Left ventricle myocardium inferior (tissue), 1 donor: ENCODE data around the gene PRRG2. TPM values are rescaled to one million over a fixed set of nuclear protein-coding genes. Genes with fewer than 3 reads are reported as not detected.
A peak's percentile ranks its signal among the peaks of the same experiment; 100 is the strongest.

Experiments used
- DNase-seq: peaks from one replicate; pipeline ENCODE4 v3.0.0-alpha.2; 2020
- H3K27ac ChIP-seq: fragments of 200-600 bp; replicated peaks from 2 replicates; pipeline ENCODE4 v1.8.0; 2021
- H3K27me3 ChIP-seq: fragments of 200-600 bp; 2 replicates; pipeline ENCODE4 v1.8.0; 2021; ENCODE audit warnings: low read depth
- H3K36me3 ChIP-seq: fragments of 200-600 bp; 2 replicates; pipeline ENCODE4 v1.8.0; 2021
- H3K4me1 ChIP-seq: fragments of 200-600 bp; 2 replicates; pipeline ENCODE4 v1.8.0; 2021
- H3K4me3 ChIP-seq: fragments of 200-600 bp; 2 replicates; pipeline ENCODE4 v1.8.0; 2021; ENCODE audit warnings: mild to moderate bottlenecking, moderate library complexity
- H3K9me3 ChIP-seq: fragments of 200-600 bp; replicated peaks from 2 replicates; pipeline ENCODE4 v1.8.0; 2021
- intact Hi-C: fragments of 100-400 bp; cut with micrococcal nuclease; formaldehyde crosslinking; loops from one replicate; pipeline ENCODE4 v1.11.0; 2022
- total RNA-seq: library from RNA; stranded (reverse); fragmentation: NEBNext Ultra II Directional; extraction: Animal tissue kit (Norgen Biotek cat#: 25700); gene quantifications from one replicate; pipeline ENCODE4 v1.2.1, GENCODE V29; 2021
- TF ChIP-seq, protein P1 (sequence below): fragments of 200-600 bp; IDR thresholded peaks from 2 replicates; pipeline ENCODE4 v1.8.0; 2021; ENCODE audit warnings: antibody characterized with exemption, mild to moderate bottlenecking, borderline replicate concordance
- donor health status: DM: no; HTN: yes; CAD: no; lungs with severe emphysema.

Gene PRRG2
- total RNA-seq, 1 donor from 2014 or later, result 0.88 TPM

DNA sequence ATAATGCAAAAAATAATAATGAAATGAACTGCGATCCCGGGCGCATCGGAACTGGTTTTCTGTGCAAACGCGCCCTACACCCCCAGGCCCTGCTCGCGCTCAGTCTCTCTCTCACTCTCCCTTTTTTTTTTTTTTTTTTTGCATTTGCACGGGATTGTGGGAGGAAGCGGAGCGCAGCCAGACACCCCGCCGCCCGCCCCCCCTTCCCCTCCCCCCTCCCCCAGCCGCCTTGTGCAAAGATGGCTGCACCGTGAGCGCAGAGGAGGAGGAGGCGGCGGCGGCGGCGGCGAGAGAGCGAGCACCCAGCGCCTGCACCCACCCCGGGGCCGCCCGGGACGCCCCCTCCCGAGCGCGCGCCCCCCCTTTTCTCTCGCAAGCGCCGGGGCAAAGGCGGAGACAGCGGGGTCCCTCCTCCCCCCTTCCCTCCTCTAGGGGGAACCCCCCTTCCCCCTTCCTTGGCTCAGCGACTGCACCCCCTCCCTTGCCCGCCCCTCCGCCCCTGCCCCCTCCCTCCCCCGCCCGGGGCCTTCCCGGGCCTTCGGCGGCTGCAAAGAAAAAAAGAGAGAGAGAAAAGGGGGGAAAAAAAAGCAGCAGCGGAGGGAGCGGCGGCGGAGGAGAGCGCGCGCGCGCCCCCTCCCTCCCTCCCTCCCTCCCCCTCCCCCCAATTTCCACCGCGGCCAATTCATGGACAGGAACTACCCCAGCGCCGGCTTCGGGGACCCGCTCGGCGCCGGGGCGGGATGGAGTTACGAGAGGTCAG, 10.0 kb downstream of the PRRG2 start, which contains the start of gene PRR12:
TSS of gene PRR12 (plus strand) at position 212 of the 760 bp plus-strand sequence. CDS start at position 685, 473 bp downstream.
- DNase-seq, result peak; percentile 62
- peaks cover 26% of the 10 kb centered on the region for H3K36me3 ChIP-seq
- no peaks in the 10 kb centered on the region for H3K9me3 ChIP-seq
- peaks cover 40% of the 10 kb centered on the region for H3K4me1 ChIP-seq
- TF ChIP-seq, protein P1, sequence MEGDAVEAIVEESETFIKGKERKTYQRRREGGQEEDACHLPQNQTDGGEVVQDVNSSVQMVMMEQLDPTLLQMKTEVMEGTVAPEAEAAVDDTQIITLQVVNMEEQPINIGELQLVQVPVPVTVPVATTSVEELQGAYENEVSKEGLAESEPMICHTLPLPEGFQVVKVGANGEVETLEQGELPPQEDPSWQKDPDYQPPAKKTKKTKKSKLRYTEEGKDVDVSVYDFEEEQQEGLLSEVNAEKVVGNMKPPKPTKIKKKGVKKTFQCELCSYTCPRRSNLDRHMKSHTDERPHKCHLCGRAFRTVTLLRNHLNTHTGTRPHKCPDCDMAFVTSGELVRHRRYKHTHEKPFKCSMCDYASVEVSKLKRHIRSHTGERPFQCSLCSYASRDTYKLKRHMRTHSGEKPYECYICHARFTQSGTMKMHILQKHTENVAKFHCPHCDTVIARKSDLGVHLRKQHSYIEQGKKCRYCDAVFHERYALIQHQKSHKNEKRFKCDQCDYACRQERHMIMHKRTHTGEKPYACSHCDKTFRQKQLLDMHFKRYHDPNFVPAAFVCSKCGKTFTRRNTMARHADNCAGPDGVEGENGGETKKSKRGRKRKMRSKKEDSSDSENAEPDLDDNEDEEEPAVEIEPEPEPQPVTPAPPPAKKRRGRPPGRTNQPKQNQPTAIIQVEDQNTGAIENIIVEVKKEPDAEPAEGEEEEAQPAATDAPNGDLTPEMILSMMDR, result no peak
- H3K4me3 ChIP-seq, result peak within 1 kb of the TSS; percentile 94
- H3K27me3 ChIP-seq, result no peaks in the 10 kb centered on the region
- intact Hi-C loops, result no loop called here
- peak within 1 kb of the TSS; percentile 97 for H3K27ac ChIP-seq

DNA sequence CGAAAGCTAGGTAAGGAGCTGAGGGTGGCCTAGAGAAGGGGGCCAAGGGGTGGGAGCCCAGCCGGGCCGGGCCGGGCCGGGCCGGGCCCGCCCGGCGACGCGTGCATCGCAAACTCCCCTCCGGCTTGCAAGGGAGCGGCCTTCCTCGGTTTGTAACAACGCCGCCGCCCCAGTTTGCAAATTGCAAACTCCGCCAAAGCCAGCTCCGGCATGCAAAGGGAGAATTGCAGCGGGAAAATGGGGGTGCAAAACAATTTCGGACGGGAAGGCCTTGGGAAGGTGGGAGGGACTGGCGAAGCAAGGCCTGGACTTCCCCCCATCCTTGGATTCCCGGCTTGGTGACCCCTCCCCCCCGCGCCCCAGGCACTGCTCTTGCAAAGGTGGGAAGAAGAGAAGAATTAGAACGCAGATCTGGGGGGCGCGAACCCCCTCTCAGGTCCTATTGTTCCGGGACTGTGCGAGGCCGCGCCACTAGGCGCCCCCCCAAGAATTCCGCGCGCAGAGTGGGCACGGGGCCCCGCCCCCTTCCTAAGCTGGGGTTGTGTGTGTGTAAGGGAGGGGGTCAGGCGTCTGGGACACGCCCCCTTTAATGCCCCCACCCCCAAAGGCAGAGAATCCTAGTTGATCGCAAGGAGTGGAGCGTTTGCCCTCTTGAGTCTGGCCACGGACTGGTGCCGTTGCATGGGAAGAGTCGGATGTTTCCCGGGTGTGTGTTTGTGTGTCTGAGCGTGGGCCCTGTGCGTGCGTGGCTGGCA, 10.8 kb downstream of the PRRG2 start:
- DNase-seq, result peak; percentile 40
- intact Hi-C loops, result no loop called here
- TF ChIP-seq, protein P1, result no peak
- peak overlapping the region; percentile 97 for H3K27ac ChIP-seq
- peak overlapping the region; percentile 94 for H3K4me3 ChIP-seq
- peaks cover 32% of the 10 kb centered on the region for H3K36me3 ChIP-seq
- H3K4me1 ChIP-seq, result peaks cover 40% of the 10 kb centered on the region
- no peaks in the 10 kb centered on the region for H3K27me3 ChIP-seq
- no peaks in the 10 kb centered on the region for H3K9me3 ChIP-seq

DNA sequence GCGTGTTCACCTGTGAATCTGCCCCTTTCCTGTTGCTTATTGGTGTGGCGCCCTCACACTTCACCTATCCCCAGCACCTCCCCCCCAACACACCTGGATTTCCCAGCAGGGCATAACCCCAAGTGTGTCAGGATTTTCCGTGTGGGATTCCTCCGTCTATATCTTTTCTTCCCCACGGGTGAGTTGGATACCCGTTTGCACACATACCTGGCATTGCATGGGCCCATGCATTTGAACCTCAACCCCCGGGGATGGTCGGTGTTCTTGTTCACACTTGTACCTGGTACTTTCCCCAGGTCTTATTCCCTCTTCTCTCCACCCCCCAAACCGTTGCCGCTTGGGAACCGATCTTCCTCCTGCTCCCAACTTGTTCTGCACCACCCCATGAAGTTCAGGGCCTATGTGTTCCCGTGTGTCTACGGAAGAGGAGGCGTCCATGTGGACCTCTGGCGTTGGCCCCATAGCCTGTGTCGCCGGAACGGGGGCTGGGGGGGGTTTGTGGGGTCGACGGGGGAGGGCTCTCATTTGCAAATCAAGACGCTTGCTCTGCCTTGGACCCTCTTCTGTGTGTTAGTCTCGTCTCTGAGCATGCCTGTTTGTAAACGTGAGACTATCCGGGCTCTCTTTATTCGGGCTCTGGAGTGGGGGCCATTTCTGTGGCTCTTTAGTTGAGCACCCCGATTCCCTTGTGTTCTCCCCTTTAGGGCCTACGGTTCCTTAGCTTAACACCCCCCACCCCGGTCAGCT, 11.5 kb downstream of the PRRG2 start:
- Histone ChIP-seq H3K36me3 (peaks cover 40% of the 10 kb centered on the region), H3K9me3 (no peaks in the 10 kb centered on the region), H3K4me3 (peak overlapping the region; percentile 94), H3K4me1 (peaks cover 40% of the 10 kb centered on the region), H3K27me3 (no peaks in the 10 kb centered on the region), H3K27ac (peak overlapping the region; percentile 97)
- TF ChIP-seq, protein P1, result no peak
- DNase-seq, result no peak
- intact Hi-C loops, result no loop called here

DNA sequence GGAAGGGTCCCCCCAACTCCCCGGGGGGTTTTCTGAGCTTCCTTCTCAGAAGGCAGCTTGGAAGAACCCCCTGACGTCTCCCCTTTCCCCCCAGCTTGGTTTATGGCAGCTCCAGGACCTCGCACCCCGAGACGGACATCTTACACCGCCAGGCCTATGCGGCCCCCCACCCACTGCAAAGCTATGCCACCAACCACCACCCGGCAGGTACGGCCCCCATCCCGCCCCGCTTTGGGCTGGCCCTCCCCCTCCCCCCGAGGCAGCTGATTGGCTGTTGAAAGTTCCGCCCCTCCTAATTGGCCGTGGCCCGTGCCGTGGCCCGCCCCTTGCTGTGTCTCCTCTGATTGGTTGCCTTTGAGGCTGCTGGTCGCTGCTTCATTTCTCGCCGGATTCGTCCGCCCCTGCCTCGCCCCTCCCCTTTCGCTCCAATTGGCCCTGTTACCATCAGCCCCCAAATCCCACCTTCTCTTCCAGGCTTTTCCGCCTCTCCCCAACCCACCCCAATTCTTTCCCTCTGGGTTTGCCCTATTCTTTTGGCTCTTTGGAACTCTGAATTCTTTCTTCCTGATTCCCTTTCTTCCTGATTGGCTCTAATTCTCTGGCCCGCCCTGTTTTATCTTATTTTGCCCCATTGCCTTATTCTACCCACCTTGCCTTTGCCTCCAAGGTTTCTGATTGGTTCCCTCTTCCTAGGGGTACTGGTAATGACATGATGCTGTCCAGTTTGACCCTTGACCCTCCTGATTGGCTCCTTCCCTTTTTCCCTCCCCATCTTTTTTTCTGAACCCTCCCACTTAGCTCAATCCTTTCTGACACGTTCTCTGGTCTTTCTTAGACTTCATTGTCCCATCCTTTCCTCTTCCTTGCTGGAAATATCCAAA, 12.4 kb downstream of the PRRG2 start:
- intact Hi-C loops, result no loop called here
- no peaks in the 10 kb centered on the region for H3K27me3 ChIP-seq
- H3K4me1 ChIP-seq, result peaks cover 40% of the 10 kb centered on the region
- H3K4me3 ChIP-seq, result peak overlapping the region; percentile 94
- H3K27ac ChIP-seq, result peak overlapping the region; percentile 97
- DNase-seq, result peak; percentile 95
- TF ChIP-seq, protein P1, result no peak
- H3K9me3 ChIP-seq, result no peaks in the 10 kb centered on the region
- peaks cover 48% of the 10 kb centered on the region for H3K36me3 ChIP-seq
